ENCODE measurements around the gene OLAH.
"Not testable (repeated sequence)": the region's sequence is repeated elsewhere in the genome, so short reads cannot be mapped to it uniquely, and the experiment has no call there.

The OLAH gene

DNA sequence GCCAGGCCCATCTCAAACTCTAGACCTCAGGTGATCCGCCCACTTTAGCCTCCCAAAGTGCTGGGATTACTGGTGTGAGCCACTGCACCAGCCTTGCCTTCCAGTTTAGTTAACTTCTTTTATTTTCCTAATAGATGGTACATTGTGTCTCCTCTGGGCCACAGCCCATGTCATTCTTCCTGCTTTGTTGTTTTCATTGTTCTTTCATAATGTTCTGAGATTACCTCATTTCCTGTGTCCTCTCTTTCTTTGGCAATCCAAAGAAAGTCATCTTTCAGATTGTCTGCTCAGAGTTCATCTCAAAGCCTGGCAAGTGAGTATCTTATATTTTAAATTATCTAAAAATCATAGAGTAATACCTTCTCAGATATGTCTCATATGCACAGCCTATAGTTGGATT, at the start of gene OLAH:
Gene OLAH (plus strand): TSS at position 270 of the 400 bp plus-strand sequence. CDS start 3,346 bp downstream, outside the sequence.
- no peak for DNase-seq

GRCh38 chr10:14995964-14996565, 47.7 kb upstream of the OLAH start:
- no peak for DNase-seq

DNA sequence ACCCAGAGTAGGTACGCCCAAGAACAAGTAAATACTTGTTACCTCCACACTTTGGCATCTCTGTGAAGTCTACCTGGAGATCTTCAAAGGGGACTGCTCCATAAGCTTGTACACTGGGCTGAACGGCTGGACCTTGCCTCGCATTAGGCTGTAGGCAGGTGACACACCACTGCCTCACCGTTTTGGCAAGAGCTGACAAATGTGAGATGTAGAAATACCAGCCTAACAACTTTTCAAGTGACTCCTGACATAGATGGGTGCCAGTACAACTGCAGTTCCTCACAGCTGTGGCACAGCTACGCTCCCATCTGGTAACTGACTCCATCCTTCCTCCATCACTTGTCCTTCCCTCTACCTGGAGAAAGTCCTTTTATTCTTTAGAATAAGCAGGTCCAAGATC, 30.2 kb upstream of the OLAH start:
- DNase-seq, result not testable (repeated sequence)

DNA sequence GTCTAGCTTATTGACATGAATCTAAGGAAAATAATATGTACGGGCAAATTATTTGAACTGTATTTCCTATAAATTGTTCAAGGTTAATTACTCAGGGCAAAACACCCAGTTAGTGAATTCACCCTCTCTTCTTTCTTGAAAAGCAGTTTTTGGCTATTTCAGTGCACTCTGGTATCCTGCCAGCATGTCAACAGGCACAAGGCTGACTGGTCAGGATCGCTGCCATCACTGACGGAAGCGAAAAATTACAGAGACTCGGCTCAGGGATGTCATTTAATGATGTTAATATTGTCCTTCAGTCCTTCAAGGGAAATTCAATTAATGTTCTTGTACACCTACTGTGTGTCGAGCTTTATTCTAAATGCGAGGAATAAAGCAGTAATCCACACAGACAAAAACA, 28.3 kb upstream of the OLAH start:
- no peak for DNase-seq

DNA sequence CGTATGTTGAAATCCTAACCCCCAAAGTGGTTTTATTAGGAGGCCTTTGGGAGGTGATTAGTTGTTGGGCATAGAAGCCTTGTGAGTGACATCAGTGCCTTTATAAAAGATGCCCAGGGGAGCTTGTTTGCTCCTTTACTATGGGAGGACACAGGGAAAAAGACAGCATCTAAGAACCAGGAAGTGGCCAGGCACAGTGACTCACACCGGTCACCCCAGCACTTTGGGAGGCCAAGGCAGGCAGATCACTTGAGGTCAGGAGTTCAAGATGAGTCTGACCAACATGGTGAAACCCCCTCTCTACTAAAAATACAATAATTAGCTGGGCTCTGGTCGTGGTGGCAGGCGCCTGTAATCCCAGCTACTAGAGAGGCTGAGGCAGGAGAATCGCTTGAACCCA, 22.8 kb upstream of the OLAH start:
- DNase-seq, result not testable (repeated sequence)

DNA sequence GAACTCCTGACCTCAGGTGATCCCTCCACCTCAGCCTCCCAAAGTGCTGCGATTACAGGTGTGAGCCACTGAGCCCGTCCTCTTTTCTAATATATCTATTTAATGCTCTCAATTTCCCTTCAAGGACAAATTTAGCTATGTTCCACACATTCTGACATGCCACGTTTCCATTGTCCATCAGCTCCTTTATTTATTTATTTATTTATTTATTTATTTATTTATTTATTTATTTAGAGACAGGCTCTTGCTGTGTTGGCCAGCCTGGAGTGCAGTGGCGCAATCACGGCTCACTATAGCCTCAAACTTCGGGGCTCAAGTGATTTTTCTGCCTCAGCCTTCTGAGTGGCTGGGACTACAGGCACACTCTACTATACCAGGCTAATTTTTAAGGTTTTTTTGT, 20.7 kb upstream of the OLAH start:
- DNase-seq, result not testable (repeated sequence)

DNA sequence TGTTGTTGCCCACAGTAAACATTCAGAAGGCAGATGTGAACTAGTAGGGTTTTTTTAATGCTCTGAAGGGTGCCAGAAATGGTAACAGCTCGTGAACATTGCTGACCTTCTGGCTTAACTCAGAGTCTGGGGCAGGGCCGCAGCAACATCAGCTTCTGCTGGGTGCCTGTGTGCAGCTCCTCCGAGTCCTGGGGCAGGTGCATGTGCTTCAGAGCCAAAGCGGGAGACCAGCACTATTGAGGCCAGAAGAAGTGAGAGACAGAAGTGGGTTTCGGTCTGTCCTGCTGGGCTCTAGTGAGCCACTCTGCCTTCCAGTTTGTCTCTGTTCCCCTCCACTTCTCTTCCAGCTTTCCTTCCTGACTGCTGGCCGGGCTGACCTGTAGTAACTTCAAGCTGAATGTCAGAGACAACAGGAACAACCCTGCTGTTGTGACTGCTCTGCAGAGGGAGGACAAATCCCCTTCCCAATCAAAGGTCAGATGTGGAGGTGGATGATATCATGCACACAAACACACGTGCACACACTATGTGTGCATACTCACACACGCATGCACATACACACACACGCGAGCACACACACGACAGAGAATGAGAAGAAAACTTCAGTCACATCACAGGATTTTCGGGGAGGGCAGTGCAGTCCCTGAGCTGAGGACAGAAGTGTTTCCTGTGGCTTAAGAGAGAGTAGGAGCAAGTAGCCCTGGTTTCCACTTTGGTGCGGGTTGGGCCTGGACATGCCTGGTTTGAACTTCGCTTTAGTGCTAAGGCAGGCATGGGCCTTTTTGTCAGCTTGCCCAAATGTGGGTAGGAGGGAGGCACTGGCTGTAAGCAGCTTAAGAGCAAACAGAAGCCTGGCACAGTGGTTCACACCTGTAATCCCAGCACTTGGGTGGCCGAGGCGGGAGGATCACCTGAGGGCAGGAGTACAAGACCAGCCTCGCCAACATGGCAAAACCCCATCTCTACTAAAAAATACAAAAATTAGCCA, 19.4 kb upstream of the OLAH start:
- DNase-seq, result not testable (repeated sequence)

- DNase-seq, result not testable (repeated sequence)
These were observed 18.7 kb upstream of the OLAH start for GRCh38 chr10:15025040-15025439.

- DNase-seq, result no peak
These were observed 16.0 kb upstream of the OLAH start for GRCh38 chr10:15027741-15028140.

DNA sequence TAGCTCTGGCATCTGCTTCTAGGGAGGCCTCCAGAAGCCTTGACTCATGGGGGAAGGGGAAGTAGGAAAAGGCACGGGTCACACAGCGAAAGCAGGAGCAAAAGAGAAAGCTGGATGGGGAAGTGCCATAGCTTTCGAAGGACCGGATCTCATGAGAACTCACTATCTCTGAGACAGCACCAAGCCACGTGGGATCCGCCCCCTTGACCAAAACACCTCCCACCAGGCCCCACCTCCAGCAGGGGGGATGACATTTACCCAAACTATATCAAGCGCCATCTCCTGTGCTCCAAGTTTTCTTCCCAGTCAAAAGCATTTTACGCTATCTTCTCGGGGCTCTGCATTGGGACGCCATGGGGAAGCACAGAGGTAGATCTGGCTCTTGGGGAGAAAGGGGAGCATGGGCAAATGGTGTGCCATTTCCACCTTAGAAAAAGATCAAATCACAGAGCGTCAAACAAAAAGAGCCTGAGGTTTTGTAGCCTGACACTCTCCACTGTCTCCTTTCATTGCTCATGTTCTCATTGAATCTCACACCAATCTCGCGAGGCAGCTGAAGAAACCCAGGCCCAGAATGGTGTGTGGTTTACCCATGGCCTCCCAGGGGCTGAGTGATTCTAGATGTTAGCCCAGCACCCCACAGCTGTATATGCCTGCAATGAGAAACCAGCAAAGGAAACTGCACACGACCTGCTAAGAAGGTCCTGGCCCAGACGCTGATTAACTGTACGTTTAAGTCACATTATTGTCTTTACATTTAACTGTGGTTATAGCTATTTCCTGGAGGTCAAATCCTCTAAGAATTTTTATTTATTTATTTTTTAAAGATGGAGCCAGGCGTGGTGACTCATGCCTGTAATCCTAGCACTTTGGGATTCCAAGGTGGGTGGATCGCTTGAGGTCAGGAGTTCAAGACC, 8.1 kb upstream of the OLAH start:
- DNase-seq, result no peak

- no peak for DNase-seq
These were observed 6.1 kb upstream of the OLAH start for GRCh38 chr10:15037691-15038090.

DNA sequence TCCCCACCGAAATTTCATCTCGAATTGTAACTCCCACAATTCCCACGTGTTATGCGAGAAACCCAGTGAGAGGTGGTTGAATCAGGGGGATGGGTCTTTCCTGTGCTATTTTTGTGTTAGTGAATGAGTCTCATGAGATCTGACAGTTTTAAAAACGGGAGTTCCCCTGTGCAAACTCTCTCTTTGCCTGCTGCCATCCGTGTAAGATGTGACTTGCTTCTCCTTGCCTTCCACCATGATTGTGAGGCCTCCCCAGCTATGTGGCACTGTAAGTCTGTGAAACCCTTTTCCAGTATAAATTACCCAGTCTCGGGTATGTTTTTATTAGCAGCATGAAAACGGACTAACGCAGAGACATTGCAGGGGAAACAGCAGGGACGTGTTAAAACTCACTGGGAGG, 5.3 kb upstream of the OLAH start:
- DNase-seq, result no peak

GRCh38 chr10:15045380-15045779, 1.6 kb downstream of the OLAH start:
- no peak for DNase-seq

- no peak for DNase-seq
These were observed 2.9 kb downstream of the OLAH start for GRCh38 chr10:15046626-15047025.

DNA sequence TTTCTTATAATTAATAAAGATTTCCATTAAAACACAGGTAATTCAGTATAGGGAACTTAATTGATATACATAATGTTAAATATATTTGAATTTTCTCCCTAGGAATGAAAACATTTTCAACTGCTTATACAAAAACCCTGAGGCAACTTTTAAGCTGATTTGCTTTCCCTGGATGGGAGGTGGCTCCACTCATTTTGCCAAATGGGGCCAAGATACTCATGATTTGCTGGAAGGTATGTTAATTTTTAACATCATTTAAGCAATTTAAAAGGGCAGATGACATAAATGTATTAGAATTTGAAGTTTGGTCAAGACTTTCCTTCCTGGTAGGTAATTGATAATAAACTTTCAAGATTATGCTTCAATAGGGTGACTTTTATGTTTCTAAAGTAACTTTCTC, 5.8 kb downstream of the OLAH start:
- no peak for DNase-seq

- no peak for DNase-seq
These were observed 8.4 kb downstream of the OLAH start for GRCh38 chr10:15052121-15052520.

- DNase-seq, result no peak
These were observed 9.3 kb downstream of the OLAH start for GRCh38 chr10:15053061-15053460.

GRCh38 chr10:15058689-15059088, 14.9 kb downstream of the OLAH start:
- no peak for DNase-seq

DNA sequence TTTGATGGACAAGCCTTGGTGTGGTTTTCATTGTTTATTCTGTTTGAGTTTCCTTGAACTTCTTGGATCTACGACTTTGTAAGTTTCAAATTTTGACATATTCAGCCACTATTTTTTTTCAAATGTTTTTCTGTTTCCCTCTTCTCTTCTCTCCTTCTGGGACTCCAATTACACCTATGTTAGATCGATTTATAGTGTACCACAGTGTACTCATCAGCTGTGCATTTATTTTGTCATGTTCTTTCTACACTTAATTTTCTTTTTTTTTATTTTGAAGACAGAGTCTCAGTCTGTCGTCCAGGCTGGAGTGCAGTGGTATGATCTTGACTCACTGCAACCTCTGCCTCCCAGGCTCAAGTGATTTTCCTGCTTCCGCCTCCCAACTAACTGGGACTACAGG, 16.2 kb downstream of the OLAH start:
- DNase-seq, result no peak

DNA sequence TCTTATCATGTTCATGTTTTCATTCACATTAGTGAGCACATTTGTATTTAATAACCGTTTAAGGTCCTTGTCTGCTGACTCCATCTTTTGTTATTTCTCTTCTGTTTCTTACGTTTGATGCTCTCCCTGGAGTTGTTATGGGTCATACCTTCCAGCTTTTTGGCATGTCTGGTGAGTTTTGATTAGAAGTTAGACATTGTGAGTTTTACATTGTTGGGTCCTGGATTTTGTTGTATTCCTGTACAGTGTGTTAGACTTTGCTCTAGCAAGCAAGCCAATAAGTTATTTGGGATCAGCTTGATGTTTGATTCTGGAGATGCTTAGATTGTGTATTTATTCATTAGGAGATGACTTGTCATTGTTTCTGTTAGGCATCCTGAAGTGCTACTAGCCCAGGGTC, 16.9 kb downstream of the OLAH start:
- no peak for DNase-seq

DNA sequence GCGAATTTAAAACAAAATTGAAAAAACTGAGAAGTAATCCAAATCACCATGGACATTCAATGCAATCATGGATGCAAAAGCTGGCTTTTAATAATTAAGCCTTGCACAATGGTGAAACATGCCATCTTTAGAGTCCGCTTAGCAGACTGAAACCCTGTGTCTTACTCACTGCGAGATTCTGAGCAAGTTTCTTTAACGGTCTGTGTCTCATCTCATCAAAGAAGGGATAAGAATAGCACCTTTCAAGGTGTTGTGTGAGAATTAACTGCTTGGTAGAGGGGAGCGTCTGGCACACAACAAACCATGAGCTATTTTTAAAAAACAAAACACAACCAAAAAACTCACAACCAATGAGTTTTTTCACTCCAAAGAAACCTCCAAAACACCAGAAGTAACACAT, 23.4 kb downstream of the OLAH start:
- no peak for DNase-seq

- no peak for DNase-seq
These were observed 25.1 kb downstream of the OLAH start for GRCh38 chr10:15068802-15069201.

- DNase-seq, result no peak
These were observed 25.5 kb downstream of the OLAH start for GRCh38 chr10:15069230-15069629.
